B cell (primary cell): ENCODE results near the gene SLC4A4.

Source experiments
- EZH2 ChIP-seq: IDR thresholded peaks from 2 replicates; pipeline ENCODE4 v1.6.1; 2012; ENCODE audit warnings: borderline replicate concordance, low read depth, mild to moderate bottlenecking, moderate library complexity, low read length; ENCODE audit not compliant: insufficient read depth, poor library complexity, severe bottlenecking
- TF ChIP-seq, protein P1 (sequence below): fragments of 200-600 bp; IDR thresholded peaks from one replicate; pipeline ENCODE4 v1.8.0; 2022; ENCODE audit warnings: antibody characterized with exemption, mild to moderate bottlenecking

DNA sequence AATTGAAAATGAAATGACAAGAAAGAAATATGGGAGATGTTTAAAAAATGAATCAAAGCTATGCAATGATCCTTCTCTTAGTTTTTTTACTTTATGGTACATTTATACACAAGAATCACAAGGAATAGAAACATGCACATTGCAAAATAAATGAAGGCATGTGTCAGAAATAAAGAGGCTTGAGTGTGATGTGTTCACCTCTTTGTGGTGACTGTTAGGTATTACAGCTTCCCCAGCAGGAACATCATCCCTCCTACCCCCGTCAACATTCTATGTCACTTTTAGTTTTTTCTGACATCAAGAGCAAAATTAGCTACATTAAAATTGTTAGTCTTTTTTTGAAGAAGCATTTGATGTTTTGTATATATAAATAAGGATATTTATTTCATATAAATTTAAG lies 214.8 kb downstream of the SLC4A4 start:
- TF ChIP-seq, protein P1, sequence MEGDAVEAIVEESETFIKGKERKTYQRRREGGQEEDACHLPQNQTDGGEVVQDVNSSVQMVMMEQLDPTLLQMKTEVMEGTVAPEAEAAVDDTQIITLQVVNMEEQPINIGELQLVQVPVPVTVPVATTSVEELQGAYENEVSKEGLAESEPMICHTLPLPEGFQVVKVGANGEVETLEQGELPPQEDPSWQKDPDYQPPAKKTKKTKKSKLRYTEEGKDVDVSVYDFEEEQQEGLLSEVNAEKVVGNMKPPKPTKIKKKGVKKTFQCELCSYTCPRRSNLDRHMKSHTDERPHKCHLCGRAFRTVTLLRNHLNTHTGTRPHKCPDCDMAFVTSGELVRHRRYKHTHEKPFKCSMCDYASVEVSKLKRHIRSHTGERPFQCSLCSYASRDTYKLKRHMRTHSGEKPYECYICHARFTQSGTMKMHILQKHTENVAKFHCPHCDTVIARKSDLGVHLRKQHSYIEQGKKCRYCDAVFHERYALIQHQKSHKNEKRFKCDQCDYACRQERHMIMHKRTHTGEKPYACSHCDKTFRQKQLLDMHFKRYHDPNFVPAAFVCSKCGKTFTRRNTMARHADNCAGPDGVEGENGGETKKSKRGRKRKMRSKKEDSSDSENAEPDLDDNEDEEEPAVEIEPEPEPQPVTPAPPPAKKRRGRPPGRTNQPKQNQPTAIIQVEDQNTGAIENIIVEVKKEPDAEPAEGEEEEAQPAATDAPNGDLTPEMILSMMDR = no peak
- TF ChIP-seq EZH2 = no peak
